HG02973 (cell line): ENCODE results near the gene PAX3.
A peak's percentile ranks its signal among the peaks of the same experiment; 100 is the strongest.

Experiments used
- ATAC-seq: cut with Tn5 transposase; IDR thresholded peaks from one replicate; pipeline ENCODE4 v1.9.1; 2021; ENCODE audit warnings: moderate library complexity; ENCODE audit not compliant: unreplicated experiment

The PAX3 gene

GRCh38 chr2:222271854-222272253 is 26.9 kb downstream of the PAX3 start:
- no peak for ATAC-seq

GRCh38 chr2:222270396-222270795 is 28.4 kb downstream of the PAX3 start:
- ATAC-seq = no peak

GRCh38 chr2:222269132-222269531 is 29.7 kb downstream of the PAX3 start:
- ATAC-seq = no peak

- no peak for ATAC-seq
Observed at GRCh38 chr2:222268311-222268990, 30.3 kb downstream of the PAX3 start.

GRCh38 chr2:222264791-222265320 is 33.9 kb downstream of the PAX3 start:
- no peak for ATAC-seq

- no peak for ATAC-seq
Observed at GRCh38 chr2:222261504-222261903, 37.3 kb downstream of the PAX3 start.

- no peak for ATAC-seq
Observed at GRCh38 chr2:222257645-222258044, 41.2 kb downstream of the PAX3 start.

- no peak for ATAC-seq
Observed at GRCh38 chr2:222256250-222256649, 42.5 kb downstream of the PAX3 start.

GRCh38 chr2:222255090-222255489 is 43.7 kb downstream of the PAX3 start:
- ATAC-seq = no peak

GRCh38 chr2:222250313-222250712 is 48.5 kb downstream of the PAX3 start:
- ATAC-seq = no peak

- ATAC-seq = no peak
Observed at GRCh38 chr2:222249444-222249843, 49.4 kb downstream of the PAX3 start.

- no peak for ATAC-seq
Observed at GRCh38 chr2:222248818-222249217, 50.0 kb downstream of the PAX3 start.

GRCh38 chr2:222248256-222248655 is 50.5 kb downstream of the PAX3 start:
- no peak for ATAC-seq

GRCh38 chr2:222242532-222242931 is 56.3 kb downstream of the PAX3 start:
- peak; percentile 81 for ATAC-seq

GRCh38 chr2:222241128-222241870 is 57.5 kb downstream of the PAX3 start:
- no peak for ATAC-seq

GRCh38 chr2:222240676-222241049 is 58.1 kb downstream of the PAX3 start:
- no peak for ATAC-seq

GRCh38 chr2:222239945-222240675 is 58.7 kb downstream of the PAX3 start:
- no peak for ATAC-seq

GRCh38 chr2:222239091-222239490 is 59.7 kb downstream of the PAX3 start:
- ATAC-seq = no peak

GRCh38 chr2:222238072-222238471 is 60.7 kb downstream of the PAX3 start:
- no peak for ATAC-seq

- ATAC-seq = no peak
Observed at GRCh38 chr2:222232839-222233238, 66.0 kb downstream of the PAX3 start.

- ATAC-seq = no peak
Observed at GRCh38 chr2:222232372-222232771, 66.4 kb downstream of the PAX3 start.

GRCh38 chr2:222228054-222228453 is 70.7 kb downstream of the PAX3 start:
- no peak for ATAC-seq
